ENCODE measurements around the gene EXOC8. TPM values are rescaled to one million over a fixed set of nuclear protein-coding genes. Genes with fewer than 3 reads are reported as not detected.

The EXOC8 gene
- total RNA-seq, 1 experiment from 2014 or later, result 24.0 TPM

DNA sequence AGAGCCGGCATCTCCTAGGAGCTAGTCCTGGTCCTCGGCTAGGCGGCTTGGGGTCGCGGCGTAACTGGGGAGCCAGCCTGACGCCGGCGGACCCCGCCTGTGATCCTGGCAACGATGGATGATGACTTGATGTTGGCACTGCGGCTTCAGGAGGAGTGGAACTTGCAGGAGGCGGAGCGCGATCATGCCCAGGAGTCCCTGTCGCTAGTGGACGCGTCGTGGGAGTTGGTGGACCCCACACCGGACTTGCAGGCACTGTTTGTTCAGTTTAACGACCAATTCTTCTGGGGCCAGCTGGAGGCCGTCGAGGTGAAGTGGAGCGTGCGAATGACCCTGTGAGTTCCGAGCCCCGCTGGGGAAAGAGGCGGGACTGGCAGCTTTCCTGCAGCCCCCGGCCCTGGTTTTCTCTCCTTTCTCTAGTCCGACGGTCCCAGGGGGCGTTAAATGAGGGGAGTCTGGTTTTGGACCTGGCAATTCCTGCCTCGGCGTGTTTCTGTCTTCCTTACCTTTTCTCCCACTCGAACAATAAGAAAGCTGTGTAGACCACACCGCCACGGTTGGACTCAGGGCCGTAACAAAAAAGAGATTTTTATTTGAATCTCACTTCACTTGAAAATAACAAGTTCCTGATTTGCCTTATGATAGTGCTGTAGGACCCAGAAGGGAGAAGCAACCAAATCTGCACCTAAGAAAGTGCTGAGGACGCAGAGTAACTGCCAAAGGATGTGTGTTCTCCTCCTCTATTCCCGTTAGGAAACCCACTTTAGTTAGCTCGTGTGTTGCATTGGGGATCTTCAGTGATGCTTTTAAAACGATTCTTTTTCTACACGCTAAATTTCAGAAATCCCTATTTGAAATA lies 847 bp upstream of the EXOC8 start, which contains the start of gene SPRTN:
TSS of gene SPRTN (plus strand) at position 24 of the 859 bp plus-strand sequence. CDS start at position 115, 91 bp downstream.
- intact Hi-C loops (cut with micrococcal nuclease), result loop anchor here (1.0 kb wide), 1 partner anchor 190 kb away; the partner anchor contains the start of gene TSNAX
- peaks cover 61% of the 10 kb centered on the region for H3K36me3 Mint-ChIP-seq (ENCODE audit: insufficient read depth, unreplicated experiment)

DNA sequence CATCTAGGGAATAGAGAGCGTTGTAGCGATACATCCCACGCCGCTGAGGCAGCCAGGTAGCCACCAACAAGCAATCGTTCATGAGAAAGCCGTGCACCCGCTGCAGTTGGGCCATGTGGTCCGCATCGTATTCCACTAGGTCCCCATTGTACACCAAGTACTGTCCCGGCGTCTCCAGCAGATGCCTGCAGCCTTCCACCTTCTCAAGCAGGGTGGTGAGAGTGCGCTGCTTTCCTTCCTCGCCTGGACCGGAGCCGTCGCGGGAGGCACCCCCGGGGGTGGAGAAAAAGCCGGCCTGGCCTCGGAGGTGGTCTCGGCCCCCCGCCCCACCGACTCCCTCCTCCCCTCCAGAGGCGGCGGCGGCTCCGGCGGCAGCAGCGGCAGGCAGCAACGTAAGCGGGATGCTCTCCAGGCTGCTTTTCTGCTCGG lies 595 bp downstream of the EXOC8 start:
- Mint-ChIP-seq H3K36me3 (ENCODE audit: insufficient read depth, unreplicated experiment) (peaks cover 48% of the 10 kb centered on the region), H3K27me3 (ENCODE audit: insufficient read depth, unreplicated experiment) (no peaks in the 10 kb centered on the region), H3K4me3 (ENCODE audit: unreplicated experiment) (peak overlapping the region; percentile 98), H3K9me3 (ENCODE audit: unreplicated experiment) (no peaks in the 10 kb centered on the region), H3K27ac (ENCODE audit: low read depth, unreplicated experiment) (peak overlapping the region; percentile 97), H3K4me1 (ENCODE audit: insufficient read depth, unreplicated experiment) (peaks cover 49% of the 10 kb centered on the region)
- CTCF ChIA-PET, result interaction anchor here (0.7 to 2.9 kb wide), 12 partner anchors 10 to 938 kb away, joined by 3 to 14 read pairs (median 4); no protein-coding TSS in a partner anchor
- TF ChIP-seq, protein P1, sequence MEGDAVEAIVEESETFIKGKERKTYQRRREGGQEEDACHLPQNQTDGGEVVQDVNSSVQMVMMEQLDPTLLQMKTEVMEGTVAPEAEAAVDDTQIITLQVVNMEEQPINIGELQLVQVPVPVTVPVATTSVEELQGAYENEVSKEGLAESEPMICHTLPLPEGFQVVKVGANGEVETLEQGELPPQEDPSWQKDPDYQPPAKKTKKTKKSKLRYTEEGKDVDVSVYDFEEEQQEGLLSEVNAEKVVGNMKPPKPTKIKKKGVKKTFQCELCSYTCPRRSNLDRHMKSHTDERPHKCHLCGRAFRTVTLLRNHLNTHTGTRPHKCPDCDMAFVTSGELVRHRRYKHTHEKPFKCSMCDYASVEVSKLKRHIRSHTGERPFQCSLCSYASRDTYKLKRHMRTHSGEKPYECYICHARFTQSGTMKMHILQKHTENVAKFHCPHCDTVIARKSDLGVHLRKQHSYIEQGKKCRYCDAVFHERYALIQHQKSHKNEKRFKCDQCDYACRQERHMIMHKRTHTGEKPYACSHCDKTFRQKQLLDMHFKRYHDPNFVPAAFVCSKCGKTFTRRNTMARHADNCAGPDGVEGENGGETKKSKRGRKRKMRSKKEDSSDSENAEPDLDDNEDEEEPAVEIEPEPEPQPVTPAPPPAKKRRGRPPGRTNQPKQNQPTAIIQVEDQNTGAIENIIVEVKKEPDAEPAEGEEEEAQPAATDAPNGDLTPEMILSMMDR (IDR thresholded peaks at IDR 0.05; ENCODE audit: unreplicated experiment), result no peak
- no TSS peak for BruUV-seq (replicated peaks)
- POLR2A ChIA-PET, result interaction anchor here (0.5 to 11.1 kb wide), 39 partner anchors 10 to 889 kb away, joined by 3 to 343 read pairs (median 5); partner anchors contain the start of genes ARV1, EGLN1, FAM89A and GNPAT
- DNase-seq (ENCODE audit: unreplicated experiment), result no peak
- intact Hi-C loops (cut with micrococcal nuclease), result loop anchor here (1.0 kb wide), 1 partner anchor 96 kb away; the partner anchor contains the start of gene GNPAT

More for the DNA sequence above, 847 bp upstream of the EXOC8 start, which contains the start of gene SPRTN:
- Mint-ChIP-seq H3K27me3 (ENCODE audit: insufficient read depth, unreplicated experiment) (no peaks in the 10 kb centered on the region), H3K27ac (ENCODE audit: low read depth, unreplicated experiment) (peak within 1 kb of the TSS; percentile 97), H3K4me3 (ENCODE audit: unreplicated experiment) (peak within 1 kb of the TSS; percentile 98), H3K9me3 (ENCODE audit: unreplicated experiment) (no peaks in the 10 kb centered on the region), H3K4me1 (ENCODE audit: insufficient read depth, unreplicated experiment) (peaks cover 51% of the 10 kb centered on the region)
- peak; percentile 44 for DNase-seq (ENCODE audit: unreplicated experiment)
- TSS peak; percentile 76 for BruUV-seq (replicated peaks)
- CTCF ChIA-PET, result interaction anchor here (0.6 to 2.9 kb wide), 21 partner anchors 11 to 1671 kb away, joined by 3 to 14 read pairs (median 3); no protein-coding TSS in a partner anchor
- TF ChIP-seq, protein P1 (IDR thresholded peaks at IDR 0.05; ENCODE audit: unreplicated experiment), result no peak
- POLR2A ChIA-PET, result interaction anchor here (0.5 to 11.1 kb wide), 73 partner anchors 8 to 1720 kb away, joined by 3 to 343 read pairs (median 4); partner anchors contain the start of genes ARV1, COG2, EGLN1 and FAM89A

DNA sequence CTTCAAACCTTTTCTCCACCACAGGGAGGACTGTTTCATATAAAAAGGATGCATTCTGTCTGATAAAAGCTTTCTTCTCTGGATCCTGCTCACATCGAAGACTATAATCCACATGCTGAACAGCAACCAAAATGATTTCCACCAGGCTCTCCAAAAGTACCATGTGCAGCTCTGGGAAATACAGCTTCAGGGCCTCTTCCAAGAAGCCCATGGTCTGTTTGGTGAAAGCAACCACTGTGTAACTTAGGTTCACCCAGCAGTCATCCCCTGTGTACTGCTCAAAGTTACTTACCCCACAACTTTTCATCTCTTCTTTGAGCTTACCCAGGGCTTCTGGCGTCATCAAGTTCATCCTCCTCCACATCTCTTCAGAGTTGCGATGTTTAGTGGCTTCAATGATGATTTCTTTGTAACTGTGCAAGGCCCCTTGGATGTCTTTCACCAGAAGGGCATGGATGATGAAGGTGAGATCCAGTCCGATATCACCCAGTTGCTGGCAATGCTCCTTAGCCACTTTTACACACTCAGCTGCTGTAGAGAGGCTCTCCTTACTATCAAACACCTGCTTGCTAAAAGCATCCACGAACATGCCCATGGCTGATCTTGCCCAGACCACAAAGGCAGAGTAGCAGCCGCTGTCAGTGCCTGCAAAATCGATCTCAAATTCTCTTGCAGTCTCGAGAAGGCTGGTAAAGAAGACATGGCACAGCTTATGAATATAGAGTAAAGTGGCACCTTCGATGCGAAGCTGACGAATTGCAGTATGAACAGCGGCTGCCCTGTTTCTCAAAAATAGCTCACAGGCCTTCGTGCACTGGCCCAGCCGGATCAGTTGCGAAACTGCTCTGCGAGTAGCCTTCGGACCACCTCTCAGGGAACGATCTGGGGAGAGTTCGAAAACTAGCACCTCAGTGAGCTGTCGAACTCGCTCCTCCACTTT lies 1.7 kb downstream of the EXOC8 start:
- BruUV-seq (replicated peaks), result no TSS peak

More for the DNA sequence above, 1.7 kb downstream of the EXOC8 start:
- H3K36me3 Mint-ChIP-seq (ENCODE audit: insufficient read depth, unreplicated experiment), result peaks cover 41% of the 10 kb centered on the region
- CTCF ChIA-PET, result interaction anchor here (0.5 to 2.9 kb wide), 19 partner anchors 15 to 269 kb away, joined by 3 to 14 read pairs (median 4); no protein-coding TSS in a partner anchor
- peak overlapping the region; percentile 98 for H3K4me3 Mint-ChIP-seq (ENCODE audit: unreplicated experiment)
- H3K9me3 Mint-ChIP-seq (ENCODE audit: unreplicated experiment), result no peaks in the 10 kb centered on the region
- peak overlapping the region; percentile 97 for H3K27ac Mint-ChIP-seq (ENCODE audit: low read depth, unreplicated experiment)
- DNase-seq (ENCODE audit: unreplicated experiment), result no peak
- H3K4me1 Mint-ChIP-seq (ENCODE audit: insufficient read depth, unreplicated experiment), result peaks cover 47% of the 10 kb centered on the region
- intact Hi-C loops (cut with micrococcal nuclease), result no loop called here
- TF ChIP-seq, protein P1 (IDR thresholded peaks at IDR 0.05; ENCODE audit: unreplicated experiment), result no peak
- no peaks in the 10 kb centered on the region for H3K27me3 Mint-ChIP-seq (ENCODE audit: insufficient read depth, unreplicated experiment)
- POLR2A ChIA-PET, result interaction anchor here (0.6 to 11.1 kb wide), 24 partner anchors 8 to 358 kb away, joined by 3 to 343 read pairs (median 8); partner anchors contain the start of genes ARV1, EGLN1, GNPAT and TSNAX
